ENCODE measurements around the gene EMILIN3. TPM values are rescaled to one million over a fixed set of nuclear protein-coding genes. Genes with fewer than 3 reads are reported as not detected.

The EMILIN3 gene
- total RNA-seq, 1 experiment from 2014 or later, result 0.24 TPM

GRCh38 chr20:41357424-41358163, 9.0 kb downstream of the EMILIN3 start:
- in situ Hi-C loops (cut with HindIII; ENCODE audit: low pct_unique_long_range_greater_than_20kb, low sequenced_read_pairs), result no loop called here
- DNase-seq (ENCODE audit: low read depth, low spot score), result no peak

GRCh38 chr20:41356951-41357350, 9.7 kb downstream of the EMILIN3 start:
- in situ Hi-C loops (cut with HindIII; ENCODE audit: low pct_unique_long_range_greater_than_20kb, low sequenced_read_pairs), result no loop called here
- no peak for DNase-seq (ENCODE audit: low read depth, low spot score)

- no peak for DNase-seq (ENCODE audit: low read depth, low spot score)
Observed at GRCh38 chr20:41355598-41356203, 10.9 kb downstream of the EMILIN3 start.

GRCh38 chr20:41355192-41355591, 11.4 kb downstream of the EMILIN3 start:
- in situ Hi-C loops (cut with HindIII; ENCODE audit: low pct_unique_long_range_greater_than_20kb, low sequenced_read_pairs), result no loop called here
- no peak for DNase-seq (ENCODE audit: low read depth, low spot score)

More at GRCh38 chr20:41355598-41356203, 10.9 kb downstream of the EMILIN3 start:
- in situ Hi-C loops (cut with HindIII; ENCODE audit: low pct_unique_long_range_greater_than_20kb, low sequenced_read_pairs), result no loop called here

GRCh38 chr20:41353530-41353929, 13.1 kb downstream of the EMILIN3 start:
- in situ Hi-C loops (cut with HindIII; ENCODE audit: low pct_unique_long_range_greater_than_20kb, low sequenced_read_pairs), result no loop called here
- no peak for DNase-seq (ENCODE audit: low read depth, low spot score)

- in situ Hi-C loops (cut with HindIII; ENCODE audit: low pct_unique_long_range_greater_than_20kb, low sequenced_read_pairs), result no loop called here
- no peak for DNase-seq (ENCODE audit: low read depth, low spot score)
Observed at GRCh38 chr20:41352666-41353065, 14.0 kb downstream of the EMILIN3 start.

GRCh38 chr20:41352106-41352505, 14.5 kb downstream of the EMILIN3 start:
- DNase-seq (ENCODE audit: low read depth, low spot score), result no peak
- in situ Hi-C loops (cut with HindIII; ENCODE audit: low pct_unique_long_range_greater_than_20kb, low sequenced_read_pairs), result no loop called here

- DNase-seq (ENCODE audit: low read depth, low spot score), result no peak
- in situ Hi-C loops (cut with HindIII; ENCODE audit: low pct_unique_long_range_greater_than_20kb, low sequenced_read_pairs), result no loop called here
Observed at GRCh38 chr20:41350408-41350962, 16.1 kb downstream of the EMILIN3 start.

- no peak for DNase-seq (ENCODE audit: low read depth, low spot score)
Observed at GRCh38 chr20:41349943-41350342, 16.7 kb downstream of the EMILIN3 start.

GRCh38 chr20:41349266-41349665, 17.4 kb downstream of the EMILIN3 start:
- in situ Hi-C loops (cut with HindIII; ENCODE audit: low pct_unique_long_range_greater_than_20kb, low sequenced_read_pairs), result no loop called here
- DNase-seq (ENCODE audit: low read depth, low spot score), result no peak

More at GRCh38 chr20:41349943-41350342, 16.7 kb downstream of the EMILIN3 start:
- in situ Hi-C loops (cut with HindIII; ENCODE audit: low pct_unique_long_range_greater_than_20kb, low sequenced_read_pairs), result no loop called here

- in situ Hi-C loops (cut with HindIII; ENCODE audit: low pct_unique_long_range_greater_than_20kb, low sequenced_read_pairs), result no loop called here
- no peak for DNase-seq (ENCODE audit: low read depth, low spot score)
Observed at GRCh38 chr20:41348430-41349172, 18.0 kb downstream of the EMILIN3 start.

- no peak for DNase-seq (ENCODE audit: low read depth, low spot score)
- in situ Hi-C loops (cut with HindIII; ENCODE audit: low pct_unique_long_range_greater_than_20kb, low sequenced_read_pairs), result no loop called here
Observed at GRCh38 chr20:41347523-41348429, 18.8 kb downstream of the EMILIN3 start.

- in situ Hi-C loops (cut with HindIII; ENCODE audit: low pct_unique_long_range_greater_than_20kb, low sequenced_read_pairs), result no loop called here
Observed at GRCh38 chr20:41345729-41346067, 20.9 kb downstream of the EMILIN3 start.

GRCh38 chr20:41344938-41345728, 21.5 kb downstream of the EMILIN3 start:
- DNase-seq (ENCODE audit: low read depth, low spot score), result no peak
- in situ Hi-C loops (cut with HindIII; ENCODE audit: low pct_unique_long_range_greater_than_20kb, low sequenced_read_pairs), result no loop called here

More at GRCh38 chr20:41345729-41346067, 20.9 kb downstream of the EMILIN3 start:
- DNase-seq (ENCODE audit: low read depth, low spot score), result no peak

GRCh38 chr20:41344477-41344876, 22.1 kb downstream of the EMILIN3 start:
- in situ Hi-C loops (cut with HindIII; ENCODE audit: low pct_unique_long_range_greater_than_20kb, low sequenced_read_pairs), result no loop called here
- no peak for DNase-seq (ENCODE audit: low read depth, low spot score)

- DNase-seq (ENCODE audit: low read depth, low spot score), result no peak
- in situ Hi-C loops (cut with HindIII; ENCODE audit: low pct_unique_long_range_greater_than_20kb, low sequenced_read_pairs), result no loop called here
Observed at GRCh38 chr20:41342474-41343464, 23.8 kb downstream of the EMILIN3 start.
